ENCODE data around the gene CASD1. TPM values are rescaled to one million over a fixed set of nuclear protein-coding genes. Genes with fewer than 3 reads are reported as not detected.

Gene CASD1
- total RNA-seq = 10 to 100 TPM; 10.6 to 13.8 TPM

GRCh38 chr7:94509264-94509886, at the start of gene CASD1:
CASD1 (plus strand) TSS chr7:94509809; CDS start chr7:94510085, 276 bp downstream.
- Mint-ChIP-seq H3K27me3 (ENCODE audit: low read depth) (no peaks in the 10 kb centered on the region), H3K27ac (peak within 1 kb of the TSS; percentile 93), H3K9me3 (ENCODE audit: insufficient read depth) (no peaks in the 10 kb centered on the region), H3K4me3 (peak within 1 kb of the TSS; percentile 89), H3K4me1 (ENCODE audit: low read depth) (peaks cover 38% of the 10 kb centered on the region), H3K36me3 (ENCODE audit: low read depth) (peaks cover 19% of the 10 kb centered on the region)
- peak; percentile 67 for DNase-seq
- POLR2A ChIA-PET = interaction anchor here (1.0 kb wide), 1 partner anchor 1006 kb away, joined by 3 read pairs; no protein-coding TSS in a partner anchor
- ATAC-seq = peak; percentile 71
- CTCF ChIA-PET = no interaction called here

- Mint-ChIP-seq H3K27ac (no peak overlapping the region), H3K4me3 (no peak overlapping the region), H3K9me3 (ENCODE audit: insufficient read depth) (no peaks in the 10 kb centered on the region), H3K27me3 (ENCODE audit: low read depth) (no peaks in the 10 kb centered on the region), H3K4me1 (ENCODE audit: low read depth) (no peaks in the 10 kb centered on the region), H3K36me3 (ENCODE audit: low read depth) (no peaks in the 10 kb centered on the region)
- ATAC-seq (no peak), DNase-seq (no peak)
- CTCF ChIA-PET = no interaction called here
- POLR2A ChIA-PET = no interaction called here
Observed at GRCh38 chr7:94466516-94466915, 43.1 kb upstream of the CASD1 start.

- Mint-ChIP-seq H3K4me3 (no peak overlapping the region), H3K4me1 (ENCODE audit: low read depth) (no peaks in the 10 kb centered on the region), H3K27me3 (ENCODE audit: low read depth) (peaks cover 9% of the 10 kb centered on the region), H3K36me3 (ENCODE audit: low read depth) (no peaks in the 10 kb centered on the region), H3K9me3 (ENCODE audit: insufficient read depth) (no peaks in the 10 kb centered on the region), H3K27ac (no peak overlapping the region)
- ChIA-PET POLR2A (no interaction called here), CTCF (no interaction called here)
- no peak for ATAC-seq
- no peak for DNase-seq
Observed at GRCh38 chr7:94471604-94472003, 38.0 kb upstream of the CASD1 start.

- CTCF ChIA-PET = no interaction called here
- no peak overlapping the region for H3K4me3 Mint-ChIP-seq
Observed at GRCh38 chr7:94472608-94473007, 37.0 kb upstream of the CASD1 start.

GRCh38 chr7:94476251-94476840, 33.3 kb upstream of the CASD1 start:
- Mint-ChIP-seq H3K27ac (no peak overlapping the region), H3K27me3 (ENCODE audit: low read depth) (peaks cover 9% of the 10 kb centered on the region), H3K36me3 (ENCODE audit: low read depth) (no peaks in the 10 kb centered on the region), H3K9me3 (ENCODE audit: insufficient read depth) (no peaks in the 10 kb centered on the region), H3K4me3 (no peak overlapping the region), H3K4me1 (ENCODE audit: low read depth) (no peaks in the 10 kb centered on the region)
- ATAC-seq = no peak
- CTCF ChIA-PET = no interaction called here
- POLR2A ChIA-PET = no interaction called here
- no peak for DNase-seq

More at GRCh38 chr7:94472608-94473007, 37.0 kb upstream of the CASD1 start:
- DNase-seq (no peak), ATAC-seq (no peak)
- H3K36me3 Mint-ChIP-seq (ENCODE audit: low read depth) = no peaks in the 10 kb centered on the region
- no peaks in the 10 kb centered on the region for H3K4me1 Mint-ChIP-seq (ENCODE audit: low read depth)
- H3K9me3 Mint-ChIP-seq (ENCODE audit: insufficient read depth) = no peaks in the 10 kb centered on the region
- POLR2A ChIA-PET = no interaction called here
- no peak overlapping the region for H3K27ac Mint-ChIP-seq
- H3K27me3 Mint-ChIP-seq (ENCODE audit: low read depth) = peaks cover 9% of the 10 kb centered on the region

GRCh38 chr7:94477878-94478277, 31.7 kb upstream of the CASD1 start:
- peaks cover 9% of the 10 kb centered on the region for H3K27me3 Mint-ChIP-seq (ENCODE audit: low read depth)
- no peaks in the 10 kb centered on the region for H3K36me3 Mint-ChIP-seq (ENCODE audit: low read depth)
- H3K9me3 Mint-ChIP-seq (ENCODE audit: insufficient read depth) = no peaks in the 10 kb centered on the region
- POLR2A ChIA-PET = no interaction called here
- DNase-seq (no peak), ATAC-seq (no peak)
- H3K4me1 Mint-ChIP-seq (ENCODE audit: low read depth) = no peaks in the 10 kb centered on the region
- no peak overlapping the region for H3K27ac Mint-ChIP-seq
- no peak overlapping the region for H3K4me3 Mint-ChIP-seq
- CTCF ChIA-PET = no interaction called here

- Mint-ChIP-seq H3K27ac (no peak overlapping the region), H3K9me3 (ENCODE audit: insufficient read depth) (no peaks in the 10 kb centered on the region), H3K36me3 (ENCODE audit: low read depth) (no peaks in the 10 kb centered on the region), H3K4me3 (no peak overlapping the region), H3K4me1 (ENCODE audit: low read depth) (no peaks in the 10 kb centered on the region), H3K27me3 (ENCODE audit: low read depth) (peaks cover 9% of the 10 kb centered on the region)
- ATAC-seq (no peak), DNase-seq (no peak)
- POLR2A ChIA-PET = no interaction called here
- CTCF ChIA-PET = no interaction called here
Observed at GRCh38 chr7:94478648-94479214, 30.9 kb upstream of the CASD1 start.

- no peaks in the 10 kb centered on the region for H3K36me3 Mint-ChIP-seq (ENCODE audit: low read depth)
- no peaks in the 10 kb centered on the region for H3K9me3 Mint-ChIP-seq (ENCODE audit: insufficient read depth)
- no peak overlapping the region for H3K4me3 Mint-ChIP-seq
- POLR2A ChIA-PET = no interaction called here
- DNase-seq (no peak), ATAC-seq (no peak)
- no peak overlapping the region for H3K27ac Mint-ChIP-seq
- no peaks in the 10 kb centered on the region for H3K4me1 Mint-ChIP-seq (ENCODE audit: low read depth)
- H3K27me3 Mint-ChIP-seq (ENCODE audit: low read depth) = peaks cover 2% of the 10 kb centered on the region
- CTCF ChIA-PET = no interaction called here
Observed at GRCh38 chr7:94481279-94481678, 28.3 kb upstream of the CASD1 start.

- Mint-ChIP-seq H3K27me3 (ENCODE audit: low read depth) (peaks cover 2% of the 10 kb centered on the region), H3K9me3 (ENCODE audit: insufficient read depth) (no peaks in the 10 kb centered on the region), H3K27ac (no peak overlapping the region), H3K4me1 (ENCODE audit: low read depth) (no peaks in the 10 kb centered on the region), H3K36me3 (ENCODE audit: low read depth) (no peaks in the 10 kb centered on the region), H3K4me3 (no peak overlapping the region)
- no peak for ATAC-seq
- ChIA-PET CTCF (no interaction called here), POLR2A (no interaction called here)
- no peak for DNase-seq
Observed at GRCh38 chr7:94482796-94483195, 26.8 kb upstream of the CASD1 start.

- CTCF ChIA-PET = no interaction called here
- Mint-ChIP-seq H3K36me3 (ENCODE audit: low read depth) (no peaks in the 10 kb centered on the region), H3K27ac (no peak overlapping the region), H3K27me3 (ENCODE audit: low read depth) (peaks cover 2% of the 10 kb centered on the region), H3K9me3 (ENCODE audit: insufficient read depth) (no peaks in the 10 kb centered on the region), H3K4me3 (no peak overlapping the region), H3K4me1 (ENCODE audit: low read depth) (no peaks in the 10 kb centered on the region)
- DNase-seq = no peak
- no peak for ATAC-seq
- POLR2A ChIA-PET = no interaction called here
Observed at GRCh38 chr7:94483843-94484242, 25.8 kb upstream of the CASD1 start.

GRCh38 chr7:94486216-94486615, 23.4 kb upstream of the CASD1 start:
- ChIA-PET POLR2A (no interaction called here), CTCF (no interaction called here)
- H3K27ac Mint-ChIP-seq = no peak overlapping the region
- no peaks in the 10 kb centered on the region for H3K4me1 Mint-ChIP-seq (ENCODE audit: low read depth)
- no peaks in the 10 kb centered on the region for H3K9me3 Mint-ChIP-seq (ENCODE audit: insufficient read depth)
- ATAC-seq = no peak
- H3K36me3 Mint-ChIP-seq (ENCODE audit: low read depth) = no peaks in the 10 kb centered on the region
- no peak for DNase-seq
- no peak overlapping the region for H3K4me3 Mint-ChIP-seq
- peaks cover 4% of the 10 kb centered on the region for H3K27me3 Mint-ChIP-seq (ENCODE audit: low read depth)

- Mint-ChIP-seq H3K4me3 (no peak overlapping the region), H3K36me3 (ENCODE audit: low read depth) (no peaks in the 10 kb centered on the region), H3K9me3 (ENCODE audit: insufficient read depth) (no peaks in the 10 kb centered on the region), H3K4me1 (ENCODE audit: low read depth) (no peaks in the 10 kb centered on the region), H3K27me3 (ENCODE audit: low read depth) (peaks cover 4% of the 10 kb centered on the region), H3K27ac (no peak overlapping the region)
- DNase-seq (no peak), ATAC-seq (no peak)
- ChIA-PET POLR2A (no interaction called here), CTCF (no interaction called here)
Observed at GRCh38 chr7:94491410-94491809, 18.2 kb upstream of the CASD1 start.

- ATAC-seq (no peak), DNase-seq (no peak)
- Mint-ChIP-seq H3K4me3 (no peak overlapping the region), H3K9me3 (ENCODE audit: insufficient read depth) (no peaks in the 10 kb centered on the region), H3K27me3 (ENCODE audit: low read depth) (peaks cover 2% of the 10 kb centered on the region), H3K27ac (no peak overlapping the region), H3K36me3 (ENCODE audit: low read depth) (no peaks in the 10 kb centered on the region), H3K4me1 (ENCODE audit: low read depth) (no peaks in the 10 kb centered on the region)
- POLR2A ChIA-PET = no interaction called here
- CTCF ChIA-PET = no interaction called here
Observed at GRCh38 chr7:94492601-94493000, 17.0 kb upstream of the CASD1 start.

Measured in activated CD8-positive, alpha-beta T cell treated with anti-CD3 and anti-CD28 coated beads, Interleukin-2, amount 10 ng/mL, durations not matched to agents 7 days and 5 days (primary cell).